GM18858 (cell line): Measurements from ENCODE around the gene MBOAT1.
"Not testable (repeated sequence)": the region's sequence is repeated elsewhere in the genome, so short reads cannot be mapped to it uniquely, and the experiment has no call there.

ENCODE experiments used
- ATAC-seq: cut with Tn5 transposase; IDR thresholded peaks from one replicate; pipeline ENCODE4 v1.9.1; 2021; ENCODE audit not compliant: unreplicated experiment

The MBOAT1 gene, protein sequence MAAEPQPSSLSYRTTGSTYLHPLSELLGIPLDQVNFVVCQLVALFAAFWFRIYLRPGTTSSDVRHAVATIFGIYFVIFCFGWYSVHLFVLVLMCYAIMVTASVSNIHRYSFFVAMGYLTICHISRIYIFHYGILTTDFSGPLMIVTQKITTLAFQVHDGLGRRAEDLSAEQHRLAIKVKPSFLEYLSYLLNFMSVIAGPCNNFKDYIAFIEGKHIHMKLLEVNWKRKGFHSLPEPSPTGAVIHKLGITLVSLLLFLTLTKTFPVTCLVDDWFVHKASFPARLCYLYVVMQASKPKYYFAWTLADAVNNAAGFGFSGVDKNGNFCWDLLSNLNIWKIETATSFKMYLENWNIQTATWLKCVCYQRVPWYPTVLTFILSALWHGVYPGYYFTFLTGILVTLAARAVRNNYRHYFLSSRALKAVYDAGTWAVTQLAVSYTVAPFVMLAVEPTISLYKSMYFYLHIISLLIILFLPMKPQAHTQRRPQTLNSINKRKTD

DNA sequence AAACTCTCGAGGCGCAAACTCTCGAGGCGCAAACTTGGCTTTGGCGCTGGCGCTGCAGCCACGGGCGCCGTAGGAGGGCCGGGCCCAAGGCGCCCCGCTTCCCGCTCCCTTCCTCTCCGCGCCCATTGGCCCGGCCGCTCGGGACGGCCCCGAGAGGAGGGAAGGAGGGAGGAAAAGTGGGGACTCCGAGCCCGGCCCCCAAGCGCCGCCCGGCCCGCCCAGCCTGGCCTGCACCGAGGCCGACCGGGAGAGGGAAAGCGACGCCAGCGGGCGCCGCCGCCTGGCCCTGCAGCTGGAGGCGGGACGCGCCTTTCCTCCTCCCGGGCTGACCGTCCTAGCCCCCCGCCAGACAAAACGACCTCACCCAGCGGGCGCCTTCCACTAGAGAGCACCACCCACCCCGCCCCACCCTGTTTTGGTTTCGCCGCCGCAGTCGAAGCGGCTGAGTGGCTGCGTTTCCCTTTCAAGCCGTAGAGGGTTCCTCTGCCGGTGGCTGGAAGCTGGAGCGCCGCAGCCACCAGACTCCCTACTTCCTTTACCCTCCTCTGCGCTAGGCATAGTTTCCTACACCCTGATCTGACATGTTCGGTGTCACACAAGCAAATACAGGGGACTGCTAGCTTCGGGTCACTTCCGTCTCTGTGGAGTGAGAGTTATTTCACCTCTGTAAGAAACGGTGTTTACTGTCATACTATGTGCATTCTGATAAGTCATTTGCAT lies at the start of gene MBOAT1:
TSS of gene MBOAT1 (minus strand) at position 78 of the 720 bp plus-strand sequence. CDS start 235 bp downstream, outside the sequence.
- peak; percentile 77 for ATAC-seq

DNA sequence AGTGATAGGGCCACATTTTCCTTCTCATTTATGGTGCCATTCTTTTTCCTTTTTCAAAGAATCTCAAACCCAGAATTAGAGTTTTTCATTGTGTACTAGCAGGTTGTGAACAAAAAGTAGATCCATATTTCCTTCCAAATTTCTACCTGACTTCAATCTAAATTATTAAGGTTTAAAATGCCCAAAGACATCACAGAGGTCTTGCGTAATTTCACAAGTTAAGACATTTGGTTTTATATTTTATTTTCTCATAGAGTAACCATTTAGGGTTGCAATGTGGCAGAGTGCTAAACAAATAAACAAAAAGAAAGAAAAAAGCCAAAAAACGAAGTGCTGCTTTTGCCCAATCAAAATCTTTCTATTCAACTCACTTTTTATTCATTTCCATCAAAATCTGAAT lies 49.4 kb upstream of the MBOAT1 start:
- no peak for ATAC-seq

GRCh38 chr6:20260360-20260759 lies 48.1 kb upstream of the MBOAT1 start:
- ATAC-seq, result no peak

- ATAC-seq, result no peak
These were observed 47.2 kb upstream of the MBOAT1 start for GRCh38 chr6:20259316-20260049.

DNA sequence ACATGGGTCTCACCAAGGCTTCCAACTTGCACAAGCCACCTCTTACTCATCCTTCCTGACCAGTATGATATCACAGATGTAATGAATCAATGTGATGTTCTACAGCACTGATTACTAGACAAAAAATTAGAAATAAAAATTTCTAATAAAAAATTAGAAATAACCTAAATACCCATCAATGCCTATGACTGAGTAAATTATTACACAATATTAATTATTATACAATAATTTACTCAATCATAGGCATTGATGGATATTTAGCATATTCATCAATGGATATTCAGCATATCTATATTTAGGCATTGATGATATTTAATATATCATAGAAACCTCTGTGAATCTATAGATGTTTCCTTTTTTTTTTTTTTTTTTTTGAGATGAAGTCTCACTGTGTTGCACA lies 43.2 kb upstream of the MBOAT1 start:
- no peak for ATAC-seq

DNA sequence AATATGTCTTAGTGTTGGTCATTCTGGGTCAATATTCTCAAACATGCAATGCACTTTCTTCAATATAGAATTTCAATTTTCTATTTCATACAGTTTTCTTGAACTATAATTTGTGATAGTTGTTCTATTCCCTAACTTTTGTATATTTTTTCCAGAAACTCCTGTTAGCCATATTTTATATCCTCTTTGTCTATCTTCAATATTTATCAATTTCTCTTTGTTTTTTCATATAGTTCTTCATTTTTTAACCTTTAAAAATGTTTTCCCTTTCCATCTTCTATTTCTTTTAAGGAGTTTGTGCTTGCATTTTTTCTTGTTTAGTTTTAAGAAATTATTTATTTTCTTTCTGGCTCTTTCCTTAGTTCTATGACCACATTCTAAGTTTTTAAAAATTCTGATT lies 42.0 kb upstream of the MBOAT1 start:
- ATAC-seq, result no peak

DNA sequence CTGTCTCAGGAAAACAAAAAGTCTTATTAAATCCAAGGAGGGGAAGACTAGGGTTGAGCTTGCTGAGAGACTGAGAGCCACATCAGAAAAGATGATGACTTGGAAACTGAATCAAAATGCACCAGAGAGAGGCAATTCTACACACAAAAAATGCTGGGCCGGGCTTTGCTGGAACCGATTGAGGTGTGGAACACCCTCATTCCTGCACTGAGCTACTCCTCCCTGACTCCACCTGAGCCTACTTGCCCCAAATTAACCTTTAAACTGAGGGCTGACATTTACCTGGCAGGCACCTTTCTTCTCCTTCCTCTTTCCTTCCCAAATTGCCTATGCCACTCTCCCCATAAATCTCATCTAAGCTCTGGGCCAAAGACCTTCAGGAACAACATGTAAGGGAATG lies 40.8 kb upstream of the MBOAT1 start:
- no peak for ATAC-seq

- ATAC-seq, result no peak
These were observed 40.0 kb upstream of the MBOAT1 start for GRCh38 chr6:20252311-20252710.

DNA sequence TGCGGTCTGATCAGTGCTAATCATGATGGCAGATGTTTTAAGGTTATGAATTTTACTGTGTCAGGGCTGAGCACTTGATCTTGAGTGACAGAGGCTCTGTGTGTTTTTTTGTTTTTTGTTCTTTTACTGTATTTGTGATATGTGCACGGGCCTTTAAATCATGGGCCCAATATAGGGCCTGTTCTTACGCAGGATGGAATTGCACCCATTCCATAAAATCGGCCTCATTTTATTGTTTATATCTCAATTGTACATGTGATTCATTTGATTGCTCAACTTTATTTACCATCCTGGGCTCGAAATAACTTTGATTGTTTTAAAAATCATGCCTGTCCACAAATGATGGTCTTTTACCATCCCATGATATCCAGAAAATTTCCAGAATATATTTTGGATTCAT lies 39.3 kb upstream of the MBOAT1 start:
- no peak for ATAC-seq

GRCh38 chr6:20246125-20246524 lies 33.9 kb upstream of the MBOAT1 start:
- ATAC-seq, result no peak

- ATAC-seq, result not testable (repeated sequence)
These were observed 32.8 kb upstream of the MBOAT1 start for GRCh38 chr6:20244807-20245681.

DNA sequence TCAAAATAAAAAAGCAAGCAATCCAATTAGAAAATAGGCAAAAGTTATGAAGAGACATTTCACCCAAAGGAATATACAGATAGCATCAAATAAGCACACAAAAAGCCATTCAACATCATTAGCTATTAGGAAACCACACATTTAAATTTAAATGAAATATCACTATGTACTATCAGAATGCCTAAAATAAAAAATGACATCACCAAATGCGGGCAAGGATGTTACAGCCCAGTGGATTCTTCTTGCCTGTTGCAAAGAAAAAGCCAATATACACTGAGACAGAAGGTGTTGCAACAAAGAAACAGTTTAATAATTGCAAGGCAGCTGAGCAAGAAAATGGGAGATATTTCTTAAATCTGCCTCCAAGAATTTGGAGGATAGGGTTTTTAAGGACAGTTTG lies 31.0 kb upstream of the MBOAT1 start:
- ATAC-seq, result no peak

DNA sequence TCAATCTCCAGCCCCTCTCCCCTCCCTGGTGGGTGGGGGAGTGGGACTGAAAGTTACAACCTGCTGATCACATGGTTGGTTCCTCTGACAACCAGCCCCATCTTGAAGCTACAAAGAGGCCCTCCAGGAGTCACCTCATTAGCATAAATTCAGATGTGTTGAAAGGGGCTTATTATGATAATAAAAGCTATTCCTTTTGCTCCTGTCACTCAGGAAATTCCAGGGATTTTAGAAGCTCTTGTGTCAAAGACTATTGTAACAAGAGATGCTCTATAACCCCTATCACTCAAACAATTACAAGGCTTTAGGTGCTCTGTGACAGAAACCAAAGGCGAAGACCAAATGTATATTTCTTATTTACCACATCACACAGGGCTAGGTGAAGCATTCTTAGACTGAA lies 30.1 kb upstream of the MBOAT1 start:
- no peak for ATAC-seq

GRCh38 chr6:20241102-20241501 lies 28.8 kb upstream of the MBOAT1 start:
- no peak for ATAC-seq

DNA sequence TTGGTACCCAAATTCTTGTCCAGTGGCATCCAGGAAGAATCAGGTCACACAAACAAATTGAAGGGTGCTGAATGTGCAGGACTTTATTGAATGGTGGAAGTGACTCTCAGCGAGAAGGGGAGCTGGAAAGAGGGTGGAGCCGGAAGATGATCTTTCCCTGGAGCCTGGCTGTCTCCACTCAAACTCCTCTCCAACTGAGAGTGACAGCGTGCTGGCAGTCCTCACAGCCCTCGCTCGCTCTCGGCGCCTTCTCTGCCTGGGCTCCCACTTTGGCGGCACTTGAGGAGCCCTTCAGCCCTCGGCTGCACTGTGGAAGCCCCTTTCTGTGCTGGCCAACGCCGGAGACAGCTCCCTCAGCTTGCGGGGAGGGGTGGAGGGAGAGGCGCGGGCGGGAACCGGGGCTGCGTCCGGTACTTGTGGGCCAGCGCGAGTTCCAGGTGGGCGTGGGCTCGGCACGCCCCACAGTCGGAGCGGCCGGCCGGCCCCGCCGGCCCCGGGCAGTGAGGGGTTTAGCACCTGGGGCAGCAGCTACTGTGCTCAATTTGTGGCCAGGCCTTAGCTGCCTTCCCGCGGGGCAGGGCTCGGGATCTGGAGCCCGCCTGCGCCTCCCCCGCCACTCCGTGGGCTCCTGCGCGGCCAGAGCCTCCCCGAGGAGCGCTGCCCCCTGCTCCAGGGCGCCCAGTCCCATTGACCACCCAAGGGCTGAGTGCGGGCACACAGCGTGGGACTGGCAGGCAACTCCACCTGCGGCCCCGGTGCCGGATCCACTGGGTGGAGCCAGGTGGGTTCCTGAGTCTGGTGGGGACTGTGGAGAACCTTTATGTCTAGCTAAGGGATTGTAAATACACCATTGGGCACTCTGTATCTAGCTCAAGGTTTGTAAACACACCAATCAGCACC lies 26.7 kb upstream of the MBOAT1 start:
- ATAC-seq, result no peak

GRCh38 chr6:20237677-20238460 lies 25.6 kb upstream of the MBOAT1 start:
- no peak for ATAC-seq

GRCh38 chr6:20236909-20237600 lies 24.8 kb upstream of the MBOAT1 start:
- no peak for ATAC-seq

DNA sequence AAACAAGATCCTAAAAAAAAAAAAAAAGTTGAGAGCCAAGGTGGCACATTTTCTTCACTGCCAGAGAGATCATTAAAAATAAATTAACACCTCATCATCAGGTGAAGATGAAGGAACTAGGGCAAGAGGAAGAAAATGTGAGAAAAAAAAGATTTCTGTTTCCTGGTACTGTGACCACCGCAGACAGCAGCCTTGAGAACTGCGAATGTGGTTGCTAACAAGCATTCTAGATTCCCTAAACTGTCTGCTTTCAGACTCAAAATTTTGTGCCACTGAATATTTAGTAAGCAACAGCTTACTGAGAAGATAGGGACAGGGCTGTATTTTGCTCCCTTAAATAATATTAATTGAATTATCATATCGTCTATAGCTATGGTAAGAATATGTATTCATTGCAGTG lies 24.1 kb upstream of the MBOAT1 start:
- no peak for ATAC-seq
